Measurements from ENCODE around the gene KLC1. TPM values are rescaled to one million over a fixed set of nuclear protein-coding genes. Genes with fewer than 3 reads are reported as not detected.

The KLC1 gene
- polyA plus RNA-seq, 4 donors: 88.0 to 99.8 (median 92.7) TPM

- peak; percentile 97 to 99 (median 99) for DNase-seq (ENCODE audit: low read depth in 4 of 4, low spot score in 3 of 4)
These were observed 86.3 kb downstream of the KLC1 start, which contains the start of the genes XRCC3 and ZFYVE21 for GRCh38 chr14:103715052-103716000. Gene XRCC3 (minus strand): TSS chr14:103715451. CDS start chr14:103711087, 4,364 bp downstream. Gene ZFYVE21 (plus strand): TSS chr14:103715810. CDS start chr14:103715842, 32 bp downstream.

- no peak for DNase-seq (ENCODE audit: low read depth in 4 of 4, low spot score in 3 of 4)
These were observed 87.2 kb downstream of the KLC1 start for GRCh38 chr14:103716091-103716801.

DNA sequence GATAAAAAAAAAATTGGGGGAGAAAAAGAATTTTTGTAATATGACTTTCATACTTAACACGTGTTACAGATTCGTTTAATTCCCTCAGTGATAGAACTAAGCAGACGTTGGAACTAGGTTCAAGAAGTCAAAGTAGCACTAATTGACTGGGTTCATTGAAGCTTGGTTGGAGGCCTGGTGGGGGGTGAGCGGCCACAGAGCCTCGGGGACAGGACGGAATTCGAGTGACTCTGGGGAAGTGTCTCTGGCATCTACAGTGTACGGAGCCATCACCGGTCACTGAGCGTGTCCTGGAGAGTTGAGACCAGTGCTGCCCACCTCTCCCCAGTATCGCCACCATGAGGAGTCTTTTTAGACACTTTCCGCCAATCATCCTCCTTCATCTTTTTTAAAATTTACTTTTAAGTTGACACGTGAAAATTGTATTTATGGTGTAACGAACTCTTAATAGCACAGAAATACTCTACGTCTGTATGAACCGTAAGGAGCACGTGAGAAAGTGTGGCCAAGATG, 87.9 kb downstream of the KLC1 start:
- DNase-seq (ENCODE audit: low read depth in 4 of 4, low spot score in 3 of 4): no peak

DNA sequence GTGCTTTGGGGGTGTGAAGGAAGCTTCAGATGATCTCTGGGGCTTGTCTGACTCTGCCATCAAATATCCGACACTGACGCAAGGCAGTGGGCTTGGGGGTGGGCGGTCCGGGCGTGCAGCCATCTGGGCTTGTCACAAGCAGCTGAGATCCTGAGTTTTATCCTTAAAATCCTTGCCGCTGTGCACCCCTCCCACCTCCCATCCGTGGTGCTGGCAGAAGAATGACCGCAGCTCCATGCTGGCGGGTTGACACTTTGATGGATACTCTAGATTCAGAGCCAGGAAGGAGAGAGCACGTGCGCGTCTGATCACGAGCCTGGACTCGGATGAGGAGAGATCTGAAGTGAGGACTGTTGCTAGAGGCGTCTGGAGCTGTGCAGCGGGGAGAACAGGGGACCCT, 89.6 kb downstream of the KLC1 start:
- no peak for DNase-seq (ENCODE audit: low read depth in 4 of 4, low spot score in 3 of 4)

GRCh38 chr14:103719751-103720150, 90.7 kb downstream of the KLC1 start:
- DNase-seq (ENCODE audit: low read depth in 4 of 4, low spot score in 3 of 4): no peak

DNA sequence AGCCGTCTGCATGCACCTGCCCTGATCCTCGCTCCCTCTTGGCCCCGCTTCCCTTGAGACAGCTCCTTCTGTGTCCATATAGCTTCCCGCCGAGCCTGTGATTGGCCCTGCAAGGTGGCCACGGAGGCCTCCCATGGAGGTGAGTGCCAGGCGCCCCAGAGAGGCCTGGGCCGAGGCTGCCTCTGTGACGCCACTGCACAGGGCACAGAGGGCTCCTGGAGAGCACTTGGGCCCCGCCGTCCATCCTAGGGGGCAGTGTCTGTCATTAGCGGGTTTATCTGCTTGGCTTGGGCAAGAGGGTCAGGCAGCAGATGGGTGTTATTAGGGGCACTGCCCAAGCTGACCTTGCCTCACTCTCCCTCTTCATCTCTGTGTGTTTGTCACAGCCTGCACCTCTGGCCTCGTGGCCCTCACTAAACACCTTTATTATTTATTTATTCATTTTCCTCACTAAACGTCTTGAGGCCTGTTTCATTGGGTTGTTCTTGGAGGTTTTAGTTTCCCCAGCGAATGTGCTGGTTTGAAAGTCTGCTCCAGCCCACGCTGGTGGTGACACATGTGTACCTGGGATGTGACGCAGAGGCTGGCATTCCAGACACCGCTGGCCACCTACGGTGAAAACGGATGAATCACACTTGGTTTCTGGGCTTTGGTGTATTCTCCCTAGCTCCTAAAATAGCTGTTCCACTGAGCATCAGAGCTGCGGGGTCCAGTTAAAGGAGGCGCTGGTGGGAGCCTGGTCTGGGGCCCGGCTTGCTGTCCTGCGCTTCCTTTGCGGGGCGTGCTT, 92.5 kb downstream of the KLC1 start:
- DNase-seq (ENCODE audit: low read depth in 4 of 4, low spot score in 3 of 4): no peak

DNA sequence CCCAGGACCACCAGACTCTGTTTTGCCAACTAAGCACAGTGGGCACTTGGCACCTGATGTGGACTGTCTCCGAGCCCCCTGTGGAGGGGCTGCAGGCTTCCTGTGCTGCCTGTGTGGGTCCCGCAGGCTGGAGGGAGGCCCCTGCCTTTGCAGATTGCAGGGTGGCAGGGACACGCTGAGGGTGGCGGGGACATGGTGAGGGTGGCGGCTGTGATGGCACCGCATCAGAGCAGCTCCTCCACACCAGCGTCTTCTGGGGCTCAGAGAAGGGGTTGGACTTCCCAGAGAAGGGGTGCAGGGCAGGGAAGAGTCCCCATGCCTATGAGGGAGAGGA, 94.7 kb downstream of the KLC1 start:
- no peak for DNase-seq (ENCODE audit: low read depth in 4 of 4, low spot score in 3 of 4)

- DNase-seq (ENCODE audit: low read depth in 4 of 4, low spot score in 3 of 4): no peak
These were observed 95.1 kb downstream of the KLC1 start for GRCh38 chr14:103724116-103724515.

DNA sequence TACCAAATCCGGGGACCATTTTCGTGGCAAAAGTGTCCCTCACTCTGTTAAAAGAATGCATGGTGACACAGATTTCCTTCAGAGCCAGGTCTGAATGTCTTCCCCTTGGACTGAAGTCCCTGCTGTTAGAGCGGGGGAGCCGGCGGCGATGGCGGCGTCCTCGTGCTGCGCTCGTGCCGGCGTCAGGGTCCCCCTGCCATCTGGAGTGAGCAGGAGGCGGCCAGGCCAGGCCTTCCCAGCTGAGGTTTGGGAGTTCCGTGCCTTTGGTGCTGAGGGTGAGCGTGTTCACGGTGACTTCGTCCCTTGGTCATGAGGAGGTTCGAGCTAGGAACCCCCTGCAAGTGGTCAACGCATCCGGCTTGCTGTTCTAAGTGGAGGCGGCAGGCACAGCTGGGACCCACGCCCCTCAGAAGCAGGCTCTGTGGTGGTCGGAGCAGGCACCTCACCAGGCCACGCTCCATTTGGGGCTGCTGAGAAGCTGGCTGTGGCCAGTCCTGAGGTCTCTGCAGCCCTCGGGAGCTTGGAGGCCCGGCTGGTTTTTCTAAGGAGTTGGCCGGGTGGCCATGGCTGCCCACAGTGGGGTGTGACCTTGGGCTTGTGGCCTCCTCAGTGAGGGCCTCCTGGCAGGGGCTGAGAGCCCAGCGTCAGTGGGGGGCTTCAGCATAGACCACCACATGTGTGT, 96.1 kb downstream of the KLC1 start:
- no peak for DNase-seq (ENCODE audit: low read depth in 4 of 4, low spot score in 3 of 4)

DNA sequence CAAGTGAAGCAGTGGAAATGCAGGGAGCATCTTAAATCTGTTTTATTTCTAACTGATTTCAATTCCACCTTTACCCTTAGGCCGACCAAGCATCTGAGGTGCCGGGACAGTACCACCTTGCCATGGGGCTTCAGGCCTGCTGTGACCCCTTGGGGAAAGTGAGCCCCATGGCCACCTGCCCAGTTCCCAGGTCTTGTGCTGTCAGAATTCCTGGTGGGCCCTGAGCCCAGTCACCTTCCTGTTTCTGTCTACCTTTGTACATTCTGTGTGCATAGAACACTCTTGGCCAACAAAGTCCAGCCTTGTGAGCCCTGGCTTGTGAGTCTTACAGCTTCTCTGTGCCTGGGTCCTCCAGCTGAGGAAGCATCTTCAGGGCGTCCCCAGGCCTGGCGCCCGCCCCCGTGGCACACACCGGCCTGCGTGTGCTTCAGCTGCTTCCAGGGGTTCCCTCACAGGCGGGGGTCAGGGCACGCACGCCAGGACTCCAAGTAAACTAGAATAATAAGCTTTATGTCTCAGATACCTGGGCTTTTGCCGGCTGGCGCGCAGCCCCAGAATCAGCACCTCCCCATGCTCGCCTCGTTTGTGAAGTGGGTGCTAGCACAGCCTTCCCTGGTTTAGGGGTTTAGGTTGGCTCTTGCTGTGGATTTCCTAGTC, 96.9 kb downstream of the KLC1 start:
- DNase-seq (ENCODE audit: low read depth in 4 of 4, low spot score in 3 of 4): no peak

DNA sequence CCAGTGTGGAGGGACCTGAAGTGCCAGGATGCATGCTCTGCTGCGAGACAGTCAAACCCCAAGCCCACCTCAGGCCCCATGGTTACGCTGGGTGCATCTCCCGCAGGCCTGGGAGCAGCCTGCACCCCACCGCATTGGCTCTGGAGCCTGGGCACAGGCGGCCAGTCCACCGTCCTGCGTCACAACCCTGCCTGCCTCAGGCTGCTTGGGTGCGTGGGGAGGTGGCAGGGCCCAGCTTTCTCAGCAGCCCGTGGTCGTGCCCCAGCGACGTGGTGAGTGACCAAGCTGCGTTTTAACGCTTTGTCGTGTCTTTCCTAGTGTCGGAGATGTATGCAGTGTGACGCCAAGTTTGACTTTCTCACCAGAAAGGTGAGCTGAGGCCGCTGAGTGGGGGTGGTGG, 97.5 kb downstream of the KLC1 start:
- no peak for DNase-seq (ENCODE audit: low read depth in 4 of 4, low spot score in 3 of 4)

DNA sequence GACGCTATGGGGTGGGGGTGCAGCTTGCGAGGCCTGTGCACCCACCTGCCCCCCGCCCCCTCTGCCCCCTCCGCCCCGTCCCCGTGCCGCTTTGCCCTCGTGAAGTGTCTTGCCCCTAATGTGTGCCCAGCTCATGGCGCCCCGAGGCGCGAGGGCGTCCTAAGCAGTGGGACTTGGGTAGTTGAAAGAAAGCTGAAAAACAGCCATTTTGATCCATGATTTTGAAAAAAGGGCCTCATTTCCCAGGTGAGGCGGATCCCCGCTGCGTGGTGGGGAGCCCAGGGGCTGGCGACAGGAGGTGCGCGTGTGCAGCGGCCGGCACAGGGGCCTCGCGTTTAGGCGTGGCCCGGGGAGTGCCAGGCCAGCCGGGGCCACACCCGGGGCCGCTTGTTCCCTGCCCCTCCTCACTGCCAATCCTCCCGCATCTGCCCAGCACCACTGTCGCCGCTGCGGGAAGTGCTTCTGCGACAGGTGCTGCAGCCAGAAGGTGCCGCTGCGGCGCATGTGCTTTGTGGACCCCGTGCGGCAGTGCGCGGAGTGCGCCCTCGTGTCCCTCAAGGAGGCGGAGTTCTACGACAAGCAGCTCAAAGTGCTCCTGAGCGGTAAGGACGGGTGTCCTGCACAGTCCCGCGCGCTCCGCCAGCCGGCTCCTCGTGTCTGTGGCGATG, 98.4 kb downstream of the KLC1 start:
- DNase-seq (ENCODE audit: low read depth in 4 of 4, low spot score in 3 of 4): peak in 1 of 4 donors; percentile 52

GRCh38 chr14:103728141-103728540, 99.1 kb downstream of the KLC1 start:
- no peak for DNase-seq (ENCODE audit: low read depth in 4 of 4, low spot score in 3 of 4)

DNA sequence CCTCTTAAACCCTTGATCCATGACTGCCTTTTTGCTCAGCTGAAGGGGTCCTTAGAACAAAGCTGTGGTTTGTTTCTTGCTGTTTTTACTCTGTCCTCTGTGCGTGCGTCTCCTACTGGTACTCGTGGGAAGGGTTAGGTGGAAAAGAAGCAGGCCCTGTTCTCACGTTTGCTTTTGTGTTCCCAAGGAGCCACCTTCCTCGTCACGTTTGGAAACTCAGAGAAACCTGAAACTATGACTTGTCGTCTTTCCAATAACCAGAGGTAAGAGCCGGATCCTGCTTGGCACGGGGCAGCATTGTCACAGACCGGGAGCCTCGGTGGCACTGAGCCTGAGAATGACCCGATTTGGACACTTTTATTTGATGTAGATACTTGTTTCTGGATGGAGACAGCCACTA, 99.7 kb downstream of the KLC1 start:
- DNase-seq (ENCODE audit: low read depth in 4 of 4, low spot score in 3 of 4): no peak

GRCh38 chr14:103729496-103730448, 100.8 kb downstream of the KLC1 start:
- DNase-seq (ENCODE audit: low read depth in 4 of 4, low spot score in 3 of 4): no peak

DNA sequence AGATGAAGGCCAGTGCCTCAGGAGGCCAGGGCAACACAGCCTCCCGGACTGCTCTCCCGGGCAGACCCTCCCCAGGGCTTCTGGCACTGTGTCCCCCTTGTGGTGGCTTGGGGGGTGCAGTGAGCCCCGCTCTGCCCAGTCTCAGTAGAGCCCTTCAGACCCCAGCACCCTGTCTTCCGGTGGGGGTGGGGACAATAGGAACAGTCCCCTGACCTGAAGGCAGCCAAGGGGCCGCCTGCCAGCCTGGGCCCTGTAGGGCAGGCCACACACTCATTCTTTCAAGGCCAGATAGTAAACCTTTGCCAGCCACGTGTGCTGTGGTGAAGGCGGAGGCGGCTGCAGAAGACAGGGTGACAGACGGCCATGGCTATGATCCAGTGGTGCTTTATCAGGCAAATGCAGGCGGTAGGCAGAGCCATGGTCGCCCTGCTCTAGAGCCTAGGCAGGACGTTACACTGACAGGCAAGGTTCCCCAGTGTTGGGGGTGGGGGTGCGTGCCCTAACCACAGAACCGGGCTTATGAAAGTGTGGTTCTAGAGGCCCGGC, 101.6 kb downstream of the KLC1 start:
- DNase-seq (ENCODE audit: low read depth in 4 of 4, low spot score in 3 of 4): no peak

- no peak for DNase-seq (ENCODE audit: low read depth in 4 of 4, low spot score in 3 of 4)
These were observed 102.5 kb downstream of the KLC1 start for GRCh38 chr14:103731481-103731880.
